Stimulated activated CD4-positive, alpha-beta T cell treated with anti-CD3 and anti-CD28 coated beads, Interleukin-1b, Interleukin-23, amount 100 ng/mL, for 48 hours (primary cell): ENCODE measurements around the gene GNLY.
A peak's percentile ranks its signal among the peaks of the same experiment; 100 is the strongest.
"Not testable (repeated sequence)": the region's sequence is repeated elsewhere in the genome, so short reads cannot be mapped to it uniquely, and the experiment has no call there.

Source experiments
- DNase-seq: peaks from one replicate; pipeline ENCODE4 v3.0.0-alpha.2; 2020

GNLY gene

DNA sequence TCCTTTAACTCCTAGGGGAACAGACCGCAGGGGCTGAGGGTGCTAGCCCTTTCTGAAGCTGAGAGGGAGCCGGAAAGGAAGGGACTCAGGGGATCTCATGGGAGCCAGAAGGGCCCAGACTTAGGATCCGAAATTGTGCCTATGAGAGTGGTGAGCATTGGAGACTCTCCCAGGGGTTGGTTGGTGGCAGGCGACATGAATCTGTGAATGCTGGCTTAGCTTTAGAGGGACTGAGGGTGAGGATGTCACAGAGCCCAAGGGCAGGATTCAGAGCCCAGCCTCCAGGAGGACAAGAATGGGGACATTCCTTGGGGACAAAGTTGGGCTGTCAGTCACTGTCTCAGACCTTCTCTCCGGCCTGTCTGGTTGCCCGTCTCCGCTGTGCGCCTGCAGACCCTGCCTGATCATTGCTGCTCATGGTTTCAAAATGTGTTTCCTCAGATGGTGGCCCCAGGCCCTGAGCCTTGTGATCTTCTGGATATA lies 17.5 kb downstream of the GNLY start:
- no peak for DNase-seq

DNA sequence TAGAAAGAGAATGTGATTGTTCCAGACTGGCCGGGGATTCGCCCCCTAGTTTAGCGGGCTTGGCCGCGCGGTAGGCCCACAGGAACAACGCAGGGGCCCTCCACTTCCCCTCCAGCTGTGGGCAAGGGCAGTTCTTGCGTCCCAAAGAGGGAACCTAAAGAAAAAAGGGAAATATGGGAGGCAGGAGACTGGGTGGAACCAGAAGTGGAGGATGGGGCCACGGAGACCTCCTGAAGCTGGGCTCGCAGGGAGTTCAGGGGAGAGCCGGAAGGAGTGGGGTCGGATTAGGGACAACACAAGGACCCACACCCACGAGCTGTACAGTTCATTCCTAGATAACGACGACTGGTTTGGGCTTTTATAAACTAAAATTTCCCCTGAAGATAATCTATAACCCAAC lies 18.2 kb downstream of the GNLY start:
- DNase-seq = no peak

DNA sequence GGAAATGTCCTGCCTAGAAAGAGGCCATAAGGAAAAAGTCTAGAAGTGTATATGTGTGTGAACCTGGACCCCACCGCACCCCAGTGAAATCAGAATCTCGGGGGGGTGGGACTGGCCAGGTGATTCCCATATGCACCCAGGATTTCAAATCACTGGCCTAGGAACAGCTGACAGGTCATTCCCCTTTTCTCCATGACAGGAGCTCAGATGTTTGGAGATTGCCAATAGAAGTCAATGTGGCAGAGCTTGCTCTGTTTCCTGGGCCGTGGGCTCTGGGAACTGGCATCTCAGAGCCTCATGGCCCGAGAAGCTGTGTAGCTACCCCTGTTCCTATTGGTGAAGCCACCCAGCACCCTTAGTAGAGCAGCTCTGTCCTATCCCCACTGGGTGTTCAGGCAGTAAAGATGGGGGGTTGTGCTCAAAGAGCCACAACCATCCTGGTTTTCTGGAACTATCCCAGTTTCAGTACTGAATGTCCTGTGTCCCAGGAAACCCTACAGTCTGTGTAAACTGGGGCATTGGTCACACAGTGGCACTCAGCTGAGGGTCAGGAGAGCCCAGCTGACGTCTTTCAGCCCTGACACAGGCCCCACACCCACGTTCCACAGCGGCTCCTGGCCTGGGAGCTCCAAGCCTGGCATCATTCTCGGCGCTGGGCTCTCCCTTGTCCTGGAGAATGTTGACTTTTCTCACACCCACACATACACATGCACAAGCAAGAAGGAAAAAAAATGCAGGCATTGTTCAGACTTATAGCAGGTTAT lies 18.9 kb downstream of the GNLY start:
- no peak for DNase-seq

DNA sequence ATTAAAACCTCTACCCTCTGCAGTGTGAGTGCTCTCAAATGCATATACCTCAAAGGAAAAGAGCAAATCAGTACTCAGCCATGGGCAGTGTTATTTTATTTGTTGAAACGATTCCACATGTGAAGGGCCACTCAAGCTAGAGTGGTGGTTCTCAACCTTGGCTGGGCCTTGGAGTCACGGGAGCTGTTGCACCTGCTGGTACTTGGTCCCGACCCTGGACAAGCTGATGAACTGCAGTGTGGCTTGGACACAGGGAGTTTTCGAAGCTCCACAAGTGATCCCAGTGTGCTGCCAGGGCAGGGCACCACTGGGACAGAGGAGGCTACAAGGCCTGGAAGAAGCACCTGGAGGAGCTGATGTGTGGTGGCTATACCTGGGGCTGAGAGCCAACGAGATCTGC lies 19.7 kb downstream of the GNLY start:
- no peak for DNase-seq

DNA sequence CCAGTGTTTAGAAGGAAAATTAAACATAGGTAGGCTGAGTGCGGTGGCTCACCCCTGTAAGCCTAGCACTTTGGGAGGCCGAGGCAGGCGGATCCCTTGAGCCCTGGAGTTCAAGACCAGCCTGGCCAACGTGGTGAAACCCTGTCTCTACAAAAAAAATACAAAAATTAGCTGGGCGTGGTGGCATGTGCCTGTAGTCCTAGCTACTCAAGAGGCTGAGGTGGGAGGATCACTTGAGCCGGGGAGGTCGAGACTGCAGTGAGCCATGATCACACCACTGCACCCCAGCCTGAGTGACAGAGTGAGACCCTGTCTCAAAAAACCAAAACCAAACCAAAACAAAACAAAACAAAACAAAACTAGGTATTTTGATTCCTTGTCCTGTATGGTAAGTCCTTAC lies 20.3 kb downstream of the GNLY start:
- not testable (repeated sequence) for DNase-seq

DNA sequence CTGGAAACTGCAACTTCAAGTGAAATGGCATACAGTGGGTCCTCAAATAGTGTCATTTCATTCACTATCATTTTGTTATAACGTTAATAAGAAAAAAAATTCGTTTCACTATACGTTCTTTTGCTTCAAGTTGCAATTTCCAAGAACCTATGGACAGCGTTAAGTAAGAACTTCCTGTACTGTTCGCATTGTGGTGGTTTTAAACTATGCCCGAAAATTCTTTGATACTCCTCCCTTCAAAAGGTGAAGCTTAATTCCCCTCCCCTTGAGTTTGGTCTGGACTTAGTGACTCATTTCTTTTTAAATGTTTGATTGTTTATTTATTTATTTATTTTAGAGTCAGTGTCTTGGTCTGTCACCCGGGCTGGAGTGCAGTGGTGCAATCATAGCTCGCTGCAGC lies 20.7 kb downstream of the GNLY start:
- DNase-seq = no peak

DNA sequence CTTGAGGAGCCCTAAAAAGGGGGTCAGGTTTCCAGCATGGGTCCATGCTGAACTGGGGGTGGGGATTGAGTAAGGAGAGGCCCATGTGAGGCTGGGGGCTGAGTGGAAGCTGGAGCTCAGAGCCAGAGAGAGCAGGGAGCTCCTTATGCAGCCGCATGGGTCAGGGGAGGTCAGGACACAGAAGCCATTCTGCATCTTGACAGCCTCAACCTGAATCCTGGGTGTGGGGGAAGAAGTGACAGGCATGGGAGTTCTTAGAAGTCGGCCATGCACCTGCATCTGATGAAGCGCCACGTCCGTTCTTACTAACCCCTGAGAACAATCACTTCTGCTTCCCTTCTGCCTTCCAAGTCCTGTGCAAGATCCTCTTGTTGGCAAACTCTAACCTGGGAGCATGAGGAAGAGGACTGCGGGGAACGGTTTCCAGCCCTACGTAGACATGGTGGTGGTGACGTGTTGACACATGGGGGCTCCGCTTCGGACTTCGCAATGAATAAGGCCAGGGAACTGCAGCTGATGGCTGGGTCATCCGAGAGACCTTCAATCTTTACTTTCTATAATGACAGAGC lies 22.3 kb downstream of the GNLY start:
- DNase-seq = no peak

DNA sequence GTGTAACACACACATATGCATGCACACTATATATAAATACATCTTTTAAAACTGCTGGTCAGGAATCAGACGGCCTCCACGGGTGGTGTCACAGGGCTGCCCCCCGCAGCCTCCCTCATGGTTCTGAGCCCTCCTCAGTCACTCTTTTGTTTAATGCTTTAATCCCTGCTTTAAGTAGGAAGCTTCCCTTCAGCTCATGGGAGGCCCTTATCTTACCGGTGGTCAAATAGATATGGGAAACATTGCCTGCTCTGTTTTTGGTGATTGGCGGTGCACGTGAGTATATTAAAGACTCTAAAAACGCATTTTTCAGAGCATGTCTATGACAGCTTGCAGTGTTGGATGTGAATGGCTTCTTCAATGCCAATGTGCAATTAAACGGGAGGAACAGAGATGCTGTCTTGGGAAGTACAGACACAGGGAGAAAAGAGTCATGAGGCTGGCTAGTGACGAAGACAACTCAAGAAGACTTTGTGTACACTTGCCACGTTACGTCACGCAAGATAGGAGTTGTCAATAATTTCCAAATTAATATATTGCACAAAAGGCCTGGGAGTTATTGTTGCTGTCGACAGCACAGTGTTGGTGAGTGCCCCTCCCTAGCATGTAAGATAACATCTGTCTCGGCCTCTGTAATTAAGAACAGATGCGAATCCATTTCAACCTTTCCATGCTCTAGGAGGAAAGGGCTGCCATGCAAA lies 23.3 kb downstream of the GNLY start:
- no peak for DNase-seq

DNA sequence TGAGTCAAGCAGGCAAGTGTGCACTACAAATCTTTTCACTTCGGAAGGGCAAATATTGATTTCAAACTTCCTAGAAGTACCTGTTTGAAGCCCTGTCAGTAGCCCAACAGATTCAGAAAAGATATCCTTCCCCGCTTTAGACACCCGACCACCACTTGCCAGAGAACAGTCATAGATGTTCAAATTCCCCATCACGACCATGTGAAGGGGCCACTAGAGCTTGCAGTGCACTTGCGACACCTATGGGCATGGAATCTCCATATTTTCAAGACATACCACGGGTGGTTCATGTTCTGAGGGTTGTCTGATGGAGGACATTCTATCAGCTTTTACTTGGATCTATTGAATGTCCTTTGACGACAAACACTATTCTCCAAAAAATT lies 23.8 kb downstream of the GNLY start:
- no peak for DNase-seq

DNA sequence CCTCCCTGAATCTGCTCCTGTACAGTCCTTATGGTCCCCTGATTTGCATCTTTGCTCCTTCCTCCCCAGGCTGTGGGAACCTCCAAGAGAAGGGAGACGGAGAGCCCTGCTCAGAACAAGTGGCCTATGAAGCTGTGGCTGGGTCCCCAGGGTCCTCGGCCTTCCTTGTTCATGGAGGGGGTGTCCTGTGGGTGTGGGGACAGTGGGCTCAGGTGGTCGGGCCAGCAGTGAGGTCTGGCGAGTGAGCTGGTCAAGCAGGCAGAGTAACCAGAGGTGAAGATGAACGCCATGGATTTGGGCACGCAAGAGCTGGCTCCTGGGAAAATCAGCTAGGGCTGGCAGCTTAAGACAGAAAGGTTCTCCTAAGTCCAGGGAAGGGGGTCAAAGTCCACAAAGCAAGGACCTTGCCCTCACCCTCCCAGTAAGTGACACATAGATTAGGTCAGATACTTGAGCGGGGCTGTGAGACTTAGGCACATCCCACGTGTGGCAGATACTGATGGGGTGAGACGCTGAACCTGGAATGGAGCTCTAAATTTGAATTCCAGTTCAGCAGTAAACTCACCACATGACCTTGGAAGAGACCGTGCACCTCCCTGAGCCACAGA lies 24.8 kb downstream of the GNLY start:
- no peak for DNase-seq

DNA sequence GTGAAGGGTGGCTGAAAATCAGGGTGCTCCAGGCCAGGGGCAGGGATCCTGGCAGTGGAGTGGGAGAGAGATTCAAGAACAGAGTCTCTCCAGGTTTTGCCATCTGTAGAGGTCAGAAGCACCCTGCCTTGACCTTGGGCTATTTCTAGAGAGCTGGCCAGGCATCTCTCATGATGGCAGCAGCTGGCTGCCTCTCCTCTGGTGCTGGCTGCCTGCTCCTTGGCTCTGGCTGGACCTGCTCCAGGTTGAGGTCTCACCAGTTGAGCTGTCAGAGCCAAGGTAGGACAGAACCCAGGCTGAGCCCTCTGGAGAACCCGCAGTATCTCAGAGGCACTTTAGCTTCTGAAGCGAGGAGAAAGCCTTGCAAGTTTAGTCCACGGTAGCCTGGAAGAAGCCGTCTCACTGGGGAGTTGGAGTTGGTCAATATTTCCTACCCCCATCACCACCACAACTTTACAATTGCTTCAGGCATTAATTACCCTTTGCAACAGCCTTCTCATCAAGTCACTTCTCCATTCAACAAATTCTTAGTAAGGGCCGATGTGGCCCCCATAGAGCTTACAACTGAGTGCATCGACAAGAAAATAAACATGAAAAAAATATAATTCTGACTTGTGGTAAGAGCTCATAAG lies 25.6 kb downstream of the GNLY start:
- no peak for DNase-seq

DNA sequence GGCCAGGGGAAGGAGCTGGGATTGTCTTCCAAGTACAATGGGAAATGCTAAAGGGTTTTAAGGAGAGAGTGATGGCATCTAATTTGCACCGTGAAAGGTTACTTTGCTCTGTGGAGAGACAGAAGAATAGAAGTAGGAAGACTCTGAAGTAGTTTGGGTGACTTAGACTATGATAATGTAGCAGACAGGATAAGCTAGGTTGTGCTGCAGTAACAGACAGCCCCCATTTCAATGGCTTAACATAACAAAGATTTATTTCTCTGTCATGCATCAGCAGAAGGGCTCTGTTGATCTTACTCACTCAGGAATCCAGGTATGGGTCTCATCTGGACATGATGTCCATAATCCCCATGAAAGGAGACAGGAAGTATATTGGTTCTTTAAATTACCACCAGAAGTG lies 26.4 kb downstream of the GNLY start:
- no peak for DNase-seq

DNA sequence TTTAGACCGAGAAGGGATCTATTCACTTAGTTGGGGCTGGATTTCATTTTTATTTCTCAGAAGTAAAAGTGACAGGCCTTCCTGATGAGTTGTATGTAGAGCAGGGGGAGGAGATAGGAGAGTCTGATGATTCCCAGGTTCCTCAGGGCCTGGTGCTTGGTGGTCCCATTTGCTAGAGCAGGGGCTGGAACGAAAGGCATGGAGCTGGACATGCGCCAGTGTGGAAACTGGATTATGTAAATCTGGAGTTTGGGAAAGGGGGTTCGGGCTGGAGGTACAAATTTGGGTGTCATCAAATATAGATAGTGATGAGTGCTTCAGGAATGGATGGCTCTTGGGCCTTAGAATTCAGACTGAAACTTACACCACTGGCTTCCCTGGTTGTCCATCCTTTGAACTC lies 27.5 kb downstream of the GNLY start:
- DNase-seq = no peak

DNA sequence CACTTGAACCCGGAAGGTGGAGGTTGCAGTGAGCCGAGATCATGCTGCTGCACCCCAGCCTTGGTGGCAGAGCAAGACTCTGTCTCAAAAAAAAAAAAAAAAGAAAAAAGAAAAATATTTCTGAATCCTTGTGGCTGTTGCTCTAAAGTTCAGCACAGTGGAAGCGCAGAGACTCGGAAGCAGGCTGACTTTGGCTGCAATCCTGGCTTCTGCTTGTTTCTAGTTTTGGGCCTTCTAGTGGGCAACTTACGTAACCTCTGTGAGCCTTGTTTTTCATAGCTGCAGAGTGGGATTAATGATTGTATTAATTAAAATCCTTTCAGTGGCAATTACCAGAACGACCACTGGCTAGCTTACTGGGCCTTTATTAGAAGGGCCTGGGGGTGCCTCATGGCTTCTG lies 28.4 kb downstream of the GNLY start:
- no peak for DNase-seq

DNA sequence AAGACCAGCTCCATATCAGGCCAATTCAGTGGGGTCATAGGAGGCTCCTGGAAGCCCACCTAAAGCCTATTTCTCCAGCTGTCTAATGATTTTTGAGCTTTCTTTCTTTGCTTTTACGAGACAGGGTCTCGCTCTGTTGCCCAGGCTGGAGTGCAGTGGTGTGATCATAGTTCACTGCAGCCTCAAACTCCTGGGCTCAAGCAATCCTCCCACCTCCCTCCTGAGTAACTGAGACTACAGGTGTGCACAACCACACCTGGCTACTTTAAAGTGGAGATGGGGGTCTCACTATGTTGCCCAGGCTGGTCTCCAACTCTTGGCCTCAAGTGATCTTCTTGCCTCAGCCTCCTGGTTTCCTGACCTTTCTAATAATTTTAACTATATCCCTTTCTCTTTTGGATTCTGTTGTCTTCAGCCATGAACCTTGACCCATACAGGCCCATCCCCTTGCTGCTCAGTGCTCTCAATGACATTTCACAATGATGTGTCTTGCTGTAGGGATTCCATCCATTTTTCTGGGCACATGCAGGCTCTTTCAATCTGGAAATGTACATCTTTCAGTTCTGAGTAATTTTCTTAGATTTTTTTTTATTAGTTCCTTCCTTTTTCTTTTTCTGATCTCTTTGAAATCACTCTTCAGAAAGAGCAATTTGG lies 29.7 kb downstream of the GNLY start:
- DNase-seq = no peak

DNA sequence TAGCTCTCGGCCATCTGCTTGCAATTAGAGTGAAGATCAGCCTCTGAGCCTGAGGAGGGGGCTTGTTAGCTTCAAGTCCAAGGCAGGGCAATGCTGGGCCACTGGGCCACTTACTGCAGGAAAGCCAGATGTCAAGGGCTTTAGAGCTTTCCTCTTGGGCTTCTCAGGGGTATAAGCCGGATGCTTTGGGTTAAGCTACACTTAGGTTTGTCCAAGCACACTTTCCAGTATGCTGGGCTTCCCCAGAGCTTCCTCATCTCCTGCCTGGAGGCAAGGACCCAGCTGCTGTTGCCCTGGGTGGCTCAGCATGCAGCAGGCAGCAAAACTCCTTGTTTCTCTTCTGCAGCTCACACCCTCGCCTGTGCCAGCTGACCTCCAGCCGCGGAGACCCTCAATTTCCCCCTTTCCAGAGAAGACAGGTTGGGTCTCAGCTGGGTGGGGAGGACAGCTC lies 30.6 kb downstream of the GNLY start:
- no peak for DNase-seq

DNA sequence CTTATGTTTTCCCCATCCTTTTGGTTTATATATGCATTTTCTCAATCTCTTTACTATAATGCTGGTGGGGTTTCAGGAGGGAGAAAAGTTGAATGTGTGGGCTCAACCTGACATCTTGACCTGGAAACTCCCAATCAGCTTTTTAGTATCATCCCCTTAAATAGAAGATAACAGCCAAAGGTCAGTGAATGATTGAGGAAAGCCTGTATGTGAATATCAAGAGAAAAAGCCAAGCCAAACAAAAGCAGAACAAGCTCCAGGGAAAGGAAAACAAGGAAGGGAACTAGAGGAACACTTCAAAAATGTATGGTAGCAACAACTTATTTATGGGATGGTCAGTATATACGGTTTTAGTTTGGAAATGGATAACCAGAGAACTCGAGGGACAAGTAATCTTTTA lies 31.3 kb downstream of the GNLY start:
- DNase-seq = no peak

DNA sequence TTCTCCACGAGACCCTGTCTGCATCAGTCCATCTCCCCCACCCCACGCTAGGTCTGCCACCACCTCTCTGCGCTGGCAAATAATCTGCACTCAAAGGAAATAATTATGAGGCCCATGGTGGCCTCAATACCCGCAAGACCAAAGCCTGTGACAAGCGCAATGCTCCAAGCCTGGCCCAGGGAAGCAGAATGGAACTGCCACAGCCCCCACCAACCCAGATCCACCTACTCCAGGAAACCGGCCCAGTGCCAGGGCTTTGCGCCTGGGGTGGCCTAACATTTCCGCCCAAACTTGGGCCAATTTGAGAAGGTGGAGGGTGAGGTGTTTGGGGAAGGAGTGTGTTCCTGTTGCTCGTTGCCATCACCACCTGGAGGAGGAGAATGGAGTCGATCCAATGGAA lies 33.6 kb downstream of the GNLY start:
- DNase-seq = no peak

DNA sequence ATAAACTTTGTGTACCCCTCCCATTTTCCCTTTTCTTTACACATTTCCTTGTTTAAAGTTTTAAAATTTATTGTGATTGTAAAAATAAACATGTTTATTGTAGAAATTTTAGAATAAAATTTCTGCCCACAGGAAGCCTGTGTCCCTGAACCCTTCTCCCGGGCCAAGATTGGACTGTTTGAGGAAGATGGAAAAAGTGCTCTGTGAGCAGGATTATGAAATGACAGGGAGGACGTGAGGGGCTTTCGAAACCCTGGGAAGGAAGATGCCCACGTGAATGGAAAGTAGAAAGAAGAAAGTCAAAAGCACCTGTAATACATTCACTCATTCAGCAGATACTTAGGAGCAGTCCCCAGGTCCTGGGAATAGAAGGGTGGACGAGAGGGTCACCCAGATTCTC lies 34.2 kb downstream of the GNLY start:
- DNase-seq = no peak

DNA sequence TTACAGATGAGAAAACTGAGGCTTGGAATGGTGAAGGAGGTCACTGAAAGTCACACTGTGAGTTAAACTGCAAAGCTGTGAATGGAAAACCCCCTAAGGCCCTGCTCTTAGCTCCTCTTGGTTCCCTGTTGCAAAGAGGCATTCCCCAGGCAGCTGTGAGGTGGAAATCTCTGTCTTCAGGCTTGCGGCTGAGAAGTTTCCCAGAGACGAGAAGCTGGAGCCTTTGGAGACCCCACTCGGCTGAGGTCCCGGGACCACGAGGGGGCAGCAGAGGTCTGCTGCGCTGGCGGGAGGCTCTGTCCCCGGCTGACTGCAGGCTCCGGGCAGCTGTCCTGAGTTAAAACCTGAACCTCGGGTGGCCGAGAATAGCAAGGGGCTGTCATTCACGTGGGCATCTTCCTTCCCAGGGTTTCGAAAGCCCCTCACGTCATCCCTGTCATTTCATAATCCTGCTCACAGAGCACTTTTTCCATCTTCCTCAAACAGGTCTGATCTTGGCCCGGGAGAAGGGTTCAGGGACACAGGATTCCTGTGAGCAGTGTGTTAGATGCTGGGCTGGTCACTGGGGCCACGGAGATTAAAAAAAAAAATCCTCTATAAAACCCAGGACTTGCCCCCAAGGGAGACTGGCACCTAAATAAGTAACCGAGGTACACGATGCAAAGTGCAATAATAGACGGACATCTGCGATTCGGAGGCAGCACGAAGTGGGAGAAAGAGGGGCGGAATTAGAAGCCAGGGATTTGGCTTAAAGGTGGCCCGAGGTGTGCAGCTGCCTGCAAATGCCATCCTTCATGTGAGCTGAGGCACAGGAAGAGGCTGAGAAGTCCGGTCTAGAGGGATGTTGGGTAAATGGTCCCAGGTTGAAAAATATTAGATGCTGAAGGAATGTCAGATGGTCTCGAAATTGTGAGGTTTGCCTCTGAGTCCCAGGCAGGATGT lies 35.0 kb downstream of the GNLY start:
- DNase-seq = peak; percentile 69

DNA sequence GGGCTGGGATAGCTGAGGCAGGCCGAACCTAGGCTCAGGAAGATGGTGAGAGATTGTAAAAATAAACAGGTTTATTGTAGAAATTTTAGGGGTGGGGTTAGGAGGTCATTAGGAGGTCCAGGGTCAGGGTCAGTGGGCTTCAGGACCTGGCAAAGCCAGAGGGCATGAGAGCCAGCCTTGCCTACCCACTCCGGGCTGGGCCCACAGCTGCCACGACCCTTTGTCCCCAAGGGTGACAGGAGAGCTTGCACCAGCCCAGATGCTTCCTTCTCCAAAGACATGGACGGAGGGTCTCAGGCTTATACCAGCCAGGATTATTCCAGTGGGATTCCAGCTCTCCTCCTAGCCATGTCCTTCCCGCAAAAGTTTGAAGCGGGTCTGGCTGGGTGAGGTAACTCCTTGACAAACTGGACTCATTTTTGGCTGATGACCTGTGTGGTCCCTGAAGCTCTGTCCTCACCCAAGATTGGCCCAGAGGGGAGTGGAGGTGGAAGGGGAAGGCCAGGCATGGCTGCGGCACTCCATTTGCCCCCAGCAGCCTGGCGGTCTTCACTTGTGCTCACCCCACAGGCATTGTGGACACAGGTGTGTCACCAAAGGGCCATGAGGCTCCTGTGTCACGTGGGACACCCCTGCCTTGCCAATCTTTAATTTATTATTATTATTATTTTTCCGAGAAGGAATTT lies 35.8 kb downstream of the GNLY start:
- DNase-seq = no peak
